ENCODE data around the gene CHD1L.

GRCh38 chr1:147207192-147207591, 35.3 kb upstream of the CHD1L start:
- no peak for TF ChIP-seq CTCF (IDR thresholded peaks at IDR 0.05; ENCODE audit: low read length)
- no peak for TF ChIP-seq EZH2 (IDR thresholded peaks at IDR 0.05; ENCODE audit: borderline replicate concordance, low read length)

Data from OCI-LY1 (cell line).